HCT116 (cell line): ENCODE data around the gene JAK1. TPM values are rescaled to one million over a fixed set of nuclear protein-coding genes. Genes with fewer than 3 reads are reported as not detected.

Source experiments
- ATAC-seq: fragments of 200-7000 bp; cut with Tn5 transposase; 2 replicates; pipeline ENCODE4 v1.9.1; 2020; ENCODE audit warnings: mild to moderate bottlenecking, moderate library complexity
- BruUV-seq: library from RNA; stranded (reverse); fragments of 400-500 nt; replicated peaks from 2 replicates; lab custom pipeline; 2021; lab: Mats Ljungman, UMichigan
- CTCF ChIA-PET: fragments of 300-600 bp; sonication (Branson Sonifier 250); formaldehyde crosslinking; loops from one replicate; lab custom pipeline; 2021; ENCODE audit warnings: antibody characterized with exemption; lab: Charles Lee
- POLR2A ChIA-PET: fragments of 300-600, 350-600 bp; sonication (Branson Sonifier 250); formaldehyde crosslinking; loops from one replicate; lab custom pipeline; 2021; ENCODE audit warnings: antibody characterized with exemption; lab: Charles Lee
- RAD21 ChIA-PET, 2 experiments: fragments of 300-600 bp; sonication (Branson Sonifier 250); formaldehyde crosslinking; loops; one replicate each; lab custom pipeline; 2023; ENCODE audit warnings: low total read pairs in 2 of 2; ENCODE audit not compliant: uncharacterized antibody in 2 of 2, unreplicated experiment in 2 of 2, low non-redundant PET in 1 of 2; lab: Charles Lee
- DNase-seq: peaks from one replicate; pipeline ENCODE4 v3.0.0-alpha.2; 2010; ENCODE audit warnings: low read depth, low spot score
- H2AFZ ChIP-seq: fragments of 200-600 bp; shearing (Covaris generic), sonication (generic); 2 replicates; pipeline ENCODE4 v1.6.1; 2017; ENCODE audit warnings: low read depth, mixed run types, mixed read lengths, antibody characterized with exemption, low read length; ENCODE audit not compliant: poor library complexity, severe bottlenecking
- H3K27ac ChIP-seq: 2 replicates; pipeline ENCODE4 v1.5.1; 2012; ENCODE audit warnings: low read depth, low read length
- H3K27me3 ChIP-seq: fragments of 200-600 bp; sonication (generic); 2 replicates; pipeline ENCODE4 v1.6.1; 2016; ENCODE audit warnings: mixed run types, low read length, mixed read lengths; ENCODE audit not compliant: insufficient read depth
- H3K36me3 ChIP-seq, 2 experiments: fragments of 200-500 bp in 1 of 2; fragments of 200-600 bp in 1 of 2; sonication (Bioruptor generic) in 1 of 2; sonication (generic) in 1 of 2; 2 replicates each; pipeline versions ENCODE4 v1.5.1 to v1.6.1; 2014 to 2016; ENCODE audit warnings: low read length in 2 of 2, inconsistent platforms in 1 of 2, mixed read lengths in 1 of 2, mixed run types in 1 of 2; ENCODE audit not compliant: insufficient read depth in 2 of 2, control insufficient read depth in 1 of 2
- H3K4me1 ChIP-seq, 2 experiments: fragments of 200-600 bp in 1 of 2; sonication (generic) in 1 of 2; 2 replicates each; pipeline versions ENCODE4 v1.5.1 to v1.6.1; 2012 to 2017; ENCODE audit warnings: low read length in 2 of 2, inconsistent platforms in 1 of 2, mild to moderate bottlenecking in 1 of 2, mixed read lengths in 1 of 2, mixed run types in 1 of 2, moderate library complexity in 1 of 2; ENCODE audit not compliant: insufficient read depth in 2 of 2, control insufficient read depth in 1 of 2
- H3K4me2 ChIP-seq: fragments of 200-600 bp; sonication (generic); 2 replicates; pipeline ENCODE4 v1.6.1; 2017; ENCODE audit warnings: mixed run types, low read length, mixed read lengths
- H3K4me3 ChIP-seq, 2 experiments: fragments of 200-600 bp in 1 of 2; sonication (generic) in 1 of 2; replicated peaks in 1 of 2; 2 replicates each; pipeline ENCODE4 v1.5.1; 2011 to 2016; ENCODE audit warnings: low read length in 2 of 2, control low read depth in 1 of 2, low read depth in 1 of 2, mild to moderate bottlenecking in 1 of 2, mixed read lengths in 1 of 2, mixed run types in 1 of 2
- H3K79me2 ChIP-seq: fragments of 200-600 bp; sonication (generic); 2 replicates; pipeline ENCODE4 v1.6.1; 2017; ENCODE audit warnings: mild to moderate bottlenecking, mixed run types, low read length, moderate library complexity, mixed read lengths; ENCODE audit not compliant: insufficient read depth
- H3K9ac ChIP-seq: fragments of 200-600 bp; sonication (generic); 2 replicates; pipeline ENCODE4 v1.6.1; 2016; ENCODE audit warnings: low read length, mixed read lengths
- H3K9me2 ChIP-seq: fragments of 200-600 bp; sonication (generic), shearing (Covaris generic); 2 replicates; pipeline ENCODE4 v1.6.1; 2017; ENCODE audit warnings: mixed run types, mild to moderate bottlenecking, moderate library complexity; ENCODE audit not compliant: insufficient read depth
- H3K9me3 ChIP-seq, 2 experiments: fragments of 200-500 bp in 1 of 2; fragments of 200-600 bp in 1 of 2; sonication (Bioruptor generic) in 1 of 2; sonication (generic) in 1 of 2; 2 replicates each; pipeline ENCODE4 v1.6.1; 2014 to 2017; ENCODE audit warnings: low read length in 2 of 2, mixed read lengths in 2 of 2, inconsistent platforms in 1 of 2, low read depth in 1 of 2, mild to moderate bottlenecking in 1 of 2, mixed run types in 1 of 2, moderate library complexity in 1 of 2; ENCODE audit not compliant: control insufficient read depth in 1 of 2, insufficient read depth in 1 of 2
- H4K20me1 ChIP-seq: fragments of 200-600 bp; sonication (generic), shearing (Covaris generic); 2 replicates; pipeline ENCODE4 v1.6.1; 2017; ENCODE audit warnings: mixed run types, mild to moderate bottlenecking, moderate library complexity; ENCODE audit not compliant: insufficient read depth
- CBX3 ChIP-seq: IDR thresholded peaks from 2 replicates; pipeline ENCODE4 v1.6.1; 2012; ENCODE audit warnings: low read depth
- CEBPB ChIP-seq: IDR thresholded peaks from 2 replicates; pipeline ENCODE4 v1.6.1; 2012; ENCODE audit warnings: low read depth
- EGR1 ChIP-seq: IDR thresholded peaks from 2 replicates; pipeline ENCODE4 v1.6.1; 2012; ENCODE audit warnings: low read depth
- EZH2 ChIP-seq: fragments of 200-600 bp; sonication (generic); IDR thresholded peaks from 2 replicates; pipeline ENCODE4 v1.6.1; 2017; ENCODE audit warnings: antibody characterized with exemption, mixed run types
- EZH2phosphoT487 ChIP-seq: fragments of 200-600 bp; IDR thresholded peaks from 2 replicates; pipeline ENCODE4 v1.6.1; 2018; ENCODE audit warnings: antibody characterized with exemption, borderline replicate concordance
- FOSL1 ChIP-seq: IDR thresholded peaks from 2 replicates; pipeline ENCODE4 v1.6.1; 2012; ENCODE audit warnings: low read depth
- POLR2A ChIP-seq: IDR thresholded peaks from 2 replicates; pipeline ENCODE4 v1.7.0; 2011; ENCODE audit warnings: borderline replicate concordance; ENCODE audit not compliant: insufficient read depth, insufficient read length; ENCODE audit errors: extremely low read depth
- POLR2AphosphoS5 ChIP-seq: IDR thresholded peaks from 2 replicates; pipeline ENCODE4 v1.6.1; 2011; ENCODE audit warnings: mild to moderate bottlenecking, low read depth, low read length, moderate library complexity
- SP1 ChIP-seq: IDR thresholded peaks from 2 replicates; pipeline ENCODE4 v1.6.1; 2012; ENCODE audit warnings: low read depth
- SRF ChIP-seq: IDR thresholded peaks from 2 replicates; pipeline ENCODE4 v1.6.1; 2012; ENCODE audit warnings: low read depth
- TCF7L2 ChIP-seq: IDR thresholded peaks from 2 replicates; pipeline ENCODE4 v1.7.0; 2011; ENCODE audit warnings: borderline replicate concordance, inconsistent platforms; ENCODE audit not compliant: insufficient read depth, insufficient read length; ENCODE audit errors: extremely low read depth
- YY1 ChIP-seq: IDR thresholded peaks from 2 replicates; pipeline ENCODE4 v1.6.1; 2011; ENCODE audit warnings: low read length, low read depth, moderate library complexity, mild to moderate bottlenecking; ENCODE audit not compliant: insufficient replicate concordance; ENCODE audit errors: extremely low read depth
- ZFX ChIP-seq: fragments of 450-650 bp; IDR thresholded peaks from 2 replicates; pipeline ENCODE4 v1.6.1; 2017
- intact Hi-C: fragments of 100-400 bp; cut with micrococcal nuclease; formaldehyde crosslinking; loops from 2 replicates; pipeline ENCODE4 v1.10.0; 2022
- total RNA-seq: library from RNA; stranded (reverse); gene quantifications from one replicate; pipeline ENCODE4 v1.2.1, GENCODE V29; 2021; ENCODE audit not compliant: unreplicated experiment
- TF ChIP-seq, protein P1 (sequence below): IDR thresholded peaks from 2 replicates; pipeline ENCODE4 v1.6.1; 2012; ENCODE audit warnings: low read depth
- TF ChIP-seq, protein P2 (sequence below): IDR thresholded peaks from 2 replicates; pipeline ENCODE4 v1.6.1; 2012
- TF ChIP-seq, protein P3 (sequence below): IDR thresholded peaks from 2 replicates; pipeline ENCODE4 v1.6.1; 2011; ENCODE audit warnings: mild to moderate bottlenecking, low read length, moderate library complexity; ENCODE audit not compliant: insufficient replicate concordance; ENCODE audit errors: extremely low read depth
- TF ChIP-seq, protein P4 (sequence below): IDR thresholded peaks from 2 replicates; pipeline ENCODE4 v1.6.1; 2012
- TF ChIP-seq, protein P5 (sequence below), 3 experiments: fragments of 200-600 bp in 1 of 3; sonication (generic) in 1 of 3; IDR thresholded peaks in 2 of 3; conservative IDR thresholded peaks in 1 of 3; 2 replicates each; pipeline ENCODE4 v1.5.1; 2012 to 2017; ENCODE audit warnings: low read depth in 2 of 3, low read length in 2 of 3, antibody characterized with exemption in 1 of 3, borderline replicate concordance in 1 of 3, control low read depth in 1 of 3, mild to moderate bottlenecking in 1 of 3, mixed read lengths in 1 of 3, mixed run types in 1 of 3, moderate library complexity in 1 of 3; ENCODE audit not compliant: insufficient read depth in 1 of 3

JAK1 gene
- total RNA-seq, 1 experiment from 2014 or later, result 53.2 TPM

DNA sequence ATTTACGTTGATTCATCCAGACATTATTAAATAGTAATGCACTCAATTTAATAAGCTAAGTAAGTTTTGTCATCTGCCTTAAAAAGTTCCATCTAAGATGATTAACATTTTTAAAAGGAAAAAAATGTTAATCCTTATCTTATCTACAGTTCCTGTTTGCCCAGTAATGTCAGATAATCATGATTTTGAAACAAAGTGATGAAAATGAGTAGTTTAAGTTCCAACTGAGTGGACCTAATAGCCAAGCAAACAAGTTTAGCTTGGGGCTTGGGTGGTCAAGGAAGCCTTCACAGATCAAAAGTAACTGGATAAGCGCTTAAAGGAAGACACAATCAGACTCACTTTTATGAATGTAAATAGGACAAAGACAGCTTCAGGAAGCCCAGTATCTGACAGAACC lies 40.5 kb upstream of the JAK1 start:
- ChIA-PET CTCF (no interaction called here), POLR2A (no interaction called here), RAD21 (no interaction called here)
- Histone ChIP-seq H3K4me1 (peaks cover 4 to 16% of the 10 kb centered on the region in 2 experiments; a peak in 3 of 4 replicates), H3K27ac (no peak overlapping the region), H2AFZ (no peak overlapping the region), H3K9ac (no peak overlapping the region), H3K4me3 (no peak overlapping the region), H3K36me3 (no peaks in the 10 kb centered on the region), H4K20me1 (no peaks in the 10 kb centered on the region), H3K27me3 (no peaks in the 10 kb centered on the region), H3K9me3 (no peaks in the 10 kb centered on the region), H3K4me2 (no peak overlapping the region), H3K79me2 (no peaks in the 10 kb centered on the region), H3K9me2 (no peaks in the 10 kb centered on the region)
- DNase-seq (no peak), ATAC-seq (no peak)
- intact Hi-C loops, result no loop called here
- TF ChIP-seq, protein P1, sequence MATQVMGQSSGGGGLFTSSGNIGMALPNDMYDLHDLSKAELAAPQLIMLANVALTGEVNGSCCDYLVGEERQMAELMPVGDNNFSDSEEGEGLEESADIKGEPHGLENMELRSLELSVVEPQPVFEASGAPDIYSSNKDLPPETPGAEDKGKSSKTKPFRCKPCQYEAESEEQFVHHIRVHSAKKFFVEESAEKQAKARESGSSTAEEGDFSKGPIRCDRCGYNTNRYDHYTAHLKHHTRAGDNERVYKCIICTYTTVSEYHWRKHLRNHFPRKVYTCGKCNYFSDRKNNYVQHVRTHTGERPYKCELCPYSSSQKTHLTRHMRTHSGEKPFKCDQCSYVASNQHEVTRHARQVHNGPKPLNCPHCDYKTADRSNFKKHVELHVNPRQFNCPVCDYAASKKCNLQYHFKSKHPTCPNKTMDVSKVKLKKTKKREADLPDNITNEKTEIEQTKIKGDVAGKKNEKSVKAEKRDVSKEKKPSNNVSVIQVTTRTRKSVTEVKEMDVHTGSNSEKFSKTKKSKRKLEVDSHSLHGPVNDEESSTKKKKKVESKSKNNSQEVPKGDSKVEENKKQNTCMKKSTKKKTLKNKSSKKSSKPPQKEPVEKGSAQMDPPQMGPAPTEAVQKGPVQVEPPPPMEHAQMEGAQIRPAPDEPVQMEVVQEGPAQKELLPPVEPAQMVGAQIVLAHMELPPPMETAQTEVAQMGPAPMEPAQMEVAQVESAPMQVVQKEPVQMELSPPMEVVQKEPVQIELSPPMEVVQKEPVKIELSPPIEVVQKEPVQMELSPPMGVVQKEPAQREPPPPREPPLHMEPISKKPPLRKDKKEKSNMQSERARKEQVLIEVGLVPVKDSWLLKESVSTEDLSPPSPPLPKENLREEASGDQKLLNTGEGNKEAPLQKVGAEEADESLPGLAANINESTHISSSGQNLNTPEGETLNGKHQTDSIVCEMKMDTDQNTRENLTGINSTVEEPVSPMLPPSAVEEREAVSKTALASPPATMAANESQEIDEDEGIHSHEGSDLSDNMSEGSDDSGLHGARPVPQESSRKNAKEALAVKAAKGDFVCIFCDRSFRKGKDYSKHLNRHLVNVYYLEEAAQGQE, result no peak
- TF ChIP-seq, protein P2, sequence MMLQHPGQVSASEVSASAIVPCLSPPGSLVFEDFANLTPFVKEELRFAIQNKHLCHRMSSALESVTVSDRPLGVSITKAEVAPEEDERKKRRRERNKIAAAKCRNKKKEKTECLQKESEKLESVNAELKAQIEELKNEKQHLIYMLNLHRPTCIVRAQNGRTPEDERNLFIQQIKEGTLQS, result no peak
- TF ChIP-seq FOSL1, result no peak
- no peak for TF ChIP-seq EZH2
- no peak for TF ChIP-seq CEBPB
- no peak for TF ChIP-seq YY1
- TF ChIP-seq POLR2AphosphoS5, result no peak
- no peak for TF ChIP-seq EZH2phosphoT487
- no peak for TF ChIP-seq TCF7L2
- TF ChIP-seq CBX3, result no peak
- TF ChIP-seq POLR2A, result no peak
- TF ChIP-seq SP1, result no peak
- TF ChIP-seq EGR1, result no peak
- TF ChIP-seq, protein P3, sequence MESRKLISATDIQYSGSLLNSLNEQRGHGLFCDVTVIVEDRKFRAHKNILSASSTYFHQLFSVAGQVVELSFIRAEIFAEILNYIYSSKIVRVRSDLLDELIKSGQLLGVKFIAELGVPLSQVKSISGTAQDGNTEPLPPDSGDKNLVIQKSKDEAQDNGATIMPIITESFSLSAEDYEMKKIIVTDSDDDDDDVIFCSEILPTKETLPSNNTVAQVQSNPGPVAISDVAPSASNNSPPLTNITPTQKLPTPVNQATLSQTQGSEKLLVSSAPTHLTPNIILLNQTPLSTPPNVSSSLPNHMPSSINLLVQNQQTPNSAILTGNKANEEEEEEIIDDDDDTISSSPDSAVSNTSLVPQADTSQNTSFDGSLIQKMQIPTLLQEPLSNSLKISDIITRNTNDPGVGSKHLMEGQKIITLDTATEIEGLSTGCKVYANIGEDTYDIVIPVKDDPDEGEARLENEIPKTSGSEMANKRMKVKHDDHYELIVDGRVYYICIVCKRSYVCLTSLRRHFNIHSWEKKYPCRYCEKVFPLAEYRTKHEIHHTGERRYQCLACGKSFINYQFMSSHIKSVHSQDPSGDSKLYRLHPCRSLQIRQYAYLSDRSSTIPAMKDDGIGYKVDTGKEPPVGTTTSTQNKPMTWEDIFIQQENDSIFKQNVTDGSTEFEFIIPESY, result no peak
- no peak for TF ChIP-seq ZFX
- TF ChIP-seq SRF, result no peak
- TF ChIP-seq, protein P4, sequence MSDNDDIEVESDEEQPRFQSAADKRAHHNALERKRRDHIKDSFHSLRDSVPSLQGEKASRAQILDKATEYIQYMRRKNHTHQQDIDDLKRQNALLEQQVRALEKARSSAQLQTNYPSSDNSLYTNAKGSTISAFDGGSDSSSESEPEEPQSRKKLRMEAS, result no peak
- TF ChIP-seq, protein P5, sequence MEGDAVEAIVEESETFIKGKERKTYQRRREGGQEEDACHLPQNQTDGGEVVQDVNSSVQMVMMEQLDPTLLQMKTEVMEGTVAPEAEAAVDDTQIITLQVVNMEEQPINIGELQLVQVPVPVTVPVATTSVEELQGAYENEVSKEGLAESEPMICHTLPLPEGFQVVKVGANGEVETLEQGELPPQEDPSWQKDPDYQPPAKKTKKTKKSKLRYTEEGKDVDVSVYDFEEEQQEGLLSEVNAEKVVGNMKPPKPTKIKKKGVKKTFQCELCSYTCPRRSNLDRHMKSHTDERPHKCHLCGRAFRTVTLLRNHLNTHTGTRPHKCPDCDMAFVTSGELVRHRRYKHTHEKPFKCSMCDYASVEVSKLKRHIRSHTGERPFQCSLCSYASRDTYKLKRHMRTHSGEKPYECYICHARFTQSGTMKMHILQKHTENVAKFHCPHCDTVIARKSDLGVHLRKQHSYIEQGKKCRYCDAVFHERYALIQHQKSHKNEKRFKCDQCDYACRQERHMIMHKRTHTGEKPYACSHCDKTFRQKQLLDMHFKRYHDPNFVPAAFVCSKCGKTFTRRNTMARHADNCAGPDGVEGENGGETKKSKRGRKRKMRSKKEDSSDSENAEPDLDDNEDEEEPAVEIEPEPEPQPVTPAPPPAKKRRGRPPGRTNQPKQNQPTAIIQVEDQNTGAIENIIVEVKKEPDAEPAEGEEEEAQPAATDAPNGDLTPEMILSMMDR (IDR thresholded peaks at IDR 0.05 in 2 of 3, conservative IDR thresholded peaks at IDR 0.05 in 1 of 3; ENCODE audit: borderline replicate concordance in 1 of 3, insufficient read depth in 1 of 3, low read depth in 2 of 3, low read length in 2 of 3), result no peak
- BruUV-seq, result no TSS peak
